Measurements from ENCODE around the gene MMP14.

Gene MMP14

GRCh38 chr14:22884738-22885523 lies 48.5 kb downstream of the MMP14 start:
- no peak for DNase-seq (ENCODE audit: low spot score)

GRCh38 chr14:22885975-22886374 lies 49.6 kb downstream of the MMP14 start:
- no peak for DNase-seq (ENCODE audit: low spot score)

GRCh38 chr14:22886500-22887259 lies 50.3 kb downstream of the MMP14 start:
- peak; percentile 90 for DNase-seq (ENCODE audit: low spot score)

GRCh38 chr14:22887260-22887989 lies 51.0 kb downstream of the MMP14 start:
- peak; percentile 73 for DNase-seq (ENCODE audit: low spot score)

DNA sequence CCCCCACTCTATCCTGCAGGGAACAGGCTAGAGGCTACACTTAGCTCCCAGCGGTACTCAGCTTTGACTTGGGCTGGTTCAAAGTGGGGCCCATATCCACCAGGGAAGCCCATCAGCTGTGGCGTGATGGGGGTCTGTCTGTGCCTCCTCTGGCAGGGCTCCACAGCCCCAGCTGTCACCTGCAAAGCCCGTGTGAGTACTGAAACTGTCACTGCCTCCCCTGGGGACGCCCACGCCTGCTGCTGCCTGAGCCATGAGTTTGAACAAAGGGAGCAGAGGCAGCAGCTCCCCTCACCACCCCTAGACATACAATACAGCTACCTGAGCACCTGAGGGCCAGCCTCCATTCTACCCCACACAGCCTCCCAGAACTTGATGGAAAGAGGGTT lies 51.6 kb downstream of the MMP14 start:
- DNase-seq (ENCODE audit: low spot score) = no peak

- no peak for DNase-seq (ENCODE audit: low spot score)
Measured at GRCh38 chr14:22888662-22889061, 52.3 kb downstream of the MMP14 start.

DNA sequence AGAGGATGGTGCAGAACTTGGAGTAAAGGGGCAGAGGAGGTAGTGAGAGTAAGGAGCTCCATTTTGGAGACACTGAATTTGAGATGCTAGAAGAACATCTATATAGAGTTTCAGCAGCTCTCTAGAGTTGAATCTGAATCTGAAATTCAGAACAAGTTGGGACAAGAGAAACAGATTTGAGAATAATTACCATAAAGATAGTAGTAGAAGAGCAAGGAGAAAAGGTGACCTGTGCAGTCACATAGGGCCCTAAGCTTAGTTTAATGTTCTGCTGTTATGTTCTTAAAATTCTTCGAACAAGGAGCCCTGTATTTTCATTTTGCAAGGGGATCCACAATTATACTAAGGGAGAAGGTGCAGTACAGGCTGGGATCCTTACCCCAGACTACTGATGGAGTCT lies 54.0 kb downstream of the MMP14 start:
- DNase-seq (ENCODE audit: low spot score) = no peak

GRCh38 chr14:22892488-22892887 lies 56.1 kb downstream of the MMP14 start:
- DNase-seq (ENCODE audit: low spot score) = no peak

DNA sequence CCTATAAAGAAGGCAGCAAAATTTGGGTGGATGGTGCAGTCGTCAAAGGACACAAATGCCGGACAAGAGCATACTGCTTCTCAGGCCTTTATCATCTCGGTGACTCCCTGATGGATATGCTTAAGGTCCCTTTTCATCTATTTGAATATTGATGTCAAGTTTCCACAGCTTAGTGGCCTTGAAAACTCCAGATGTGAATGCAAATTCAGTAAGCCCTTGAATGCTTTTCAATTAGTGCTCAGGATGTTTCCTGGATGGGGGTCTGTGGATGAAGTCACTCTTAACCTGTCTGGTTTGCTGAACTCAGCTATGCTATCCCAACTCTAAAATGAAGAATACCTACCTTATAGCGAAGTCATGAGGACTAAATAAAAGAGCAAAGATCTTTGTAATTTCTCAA lies 57.3 kb downstream of the MMP14 start:
- no peak for DNase-seq (ENCODE audit: low spot score)

DNA sequence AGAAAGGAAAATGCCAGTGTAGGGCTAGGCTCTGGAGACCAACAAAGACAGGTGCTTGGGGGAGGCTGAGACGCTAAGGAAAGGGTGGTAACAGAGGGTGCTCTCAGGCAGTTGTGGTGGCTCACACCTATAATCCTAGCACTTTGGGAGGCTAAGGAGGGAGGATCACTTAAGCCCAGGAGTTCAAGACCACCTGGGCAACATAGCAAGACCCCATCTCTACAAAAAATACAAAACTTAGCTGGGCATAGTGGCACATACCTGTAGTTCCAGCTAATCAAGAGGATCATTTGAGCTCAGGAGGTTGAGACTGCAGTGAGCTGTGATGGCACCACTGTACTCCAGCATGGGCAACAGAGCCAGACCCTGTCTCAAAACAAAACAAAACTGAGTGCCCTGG lies 59.0 kb downstream of the MMP14 start:
- DNase-seq (ENCODE audit: low spot score) = no peak

GRCh38 chr14:22896356-22896755 lies 60.0 kb downstream of the MMP14 start:
- no peak for DNase-seq (ENCODE audit: low spot score)

DNA sequence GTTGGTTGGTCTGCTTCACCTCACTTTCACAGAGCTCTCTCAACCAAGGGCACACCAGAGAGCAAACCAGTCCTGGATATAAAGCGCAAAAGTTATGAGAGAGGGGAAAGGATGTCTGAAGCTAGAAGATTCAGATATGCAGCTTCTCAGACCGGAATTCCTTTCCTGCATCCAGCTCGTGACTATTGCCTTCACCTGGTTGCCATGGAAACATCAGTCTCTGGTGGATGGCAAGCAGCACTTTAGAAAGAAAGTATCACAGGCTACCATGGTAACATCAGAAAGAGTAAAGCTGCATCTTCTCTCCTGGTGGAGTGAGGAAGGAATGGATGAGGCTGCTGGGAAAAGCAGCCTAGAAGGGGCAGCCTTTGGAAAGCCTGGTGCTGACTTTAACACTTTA lies 60.4 kb downstream of the MMP14 start:
- no peak for DNase-seq (ENCODE audit: low spot score)

DNA sequence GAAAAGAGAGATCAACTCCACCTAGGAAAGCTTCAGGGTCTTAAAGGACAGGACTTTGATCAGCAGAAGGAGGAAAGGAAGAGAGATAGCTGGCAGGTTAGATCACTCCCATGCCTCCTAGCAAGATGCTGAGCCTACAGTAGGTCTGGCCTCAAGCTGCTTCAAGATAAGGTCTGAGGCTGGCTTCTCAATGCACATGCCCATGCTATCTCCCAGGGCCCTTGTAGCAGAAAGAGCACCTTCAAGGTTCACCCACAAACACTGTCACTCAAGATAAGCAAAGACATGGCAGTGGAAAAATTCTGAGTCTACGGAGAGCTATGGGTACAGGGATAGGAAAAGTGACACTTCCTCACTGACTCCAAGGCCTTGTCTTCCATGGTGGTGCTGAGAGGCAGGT lies 61.0 kb downstream of the MMP14 start:
- DNase-seq (ENCODE audit: low spot score) = no peak
